GM04504 (cell line): ENCODE measurements around the gene MPP7.
"Not testable (repeated sequence)": the region's sequence is repeated elsewhere in the genome, so short reads cannot be mapped to it uniquely, and the experiment has no call there.

Experiments used
- DNase-seq: peaks from one replicate; pipeline ENCODE4 v3.0.0-alpha.2; 2012; ENCODE audit warnings: low read depth

MPP7 gene

DNA sequence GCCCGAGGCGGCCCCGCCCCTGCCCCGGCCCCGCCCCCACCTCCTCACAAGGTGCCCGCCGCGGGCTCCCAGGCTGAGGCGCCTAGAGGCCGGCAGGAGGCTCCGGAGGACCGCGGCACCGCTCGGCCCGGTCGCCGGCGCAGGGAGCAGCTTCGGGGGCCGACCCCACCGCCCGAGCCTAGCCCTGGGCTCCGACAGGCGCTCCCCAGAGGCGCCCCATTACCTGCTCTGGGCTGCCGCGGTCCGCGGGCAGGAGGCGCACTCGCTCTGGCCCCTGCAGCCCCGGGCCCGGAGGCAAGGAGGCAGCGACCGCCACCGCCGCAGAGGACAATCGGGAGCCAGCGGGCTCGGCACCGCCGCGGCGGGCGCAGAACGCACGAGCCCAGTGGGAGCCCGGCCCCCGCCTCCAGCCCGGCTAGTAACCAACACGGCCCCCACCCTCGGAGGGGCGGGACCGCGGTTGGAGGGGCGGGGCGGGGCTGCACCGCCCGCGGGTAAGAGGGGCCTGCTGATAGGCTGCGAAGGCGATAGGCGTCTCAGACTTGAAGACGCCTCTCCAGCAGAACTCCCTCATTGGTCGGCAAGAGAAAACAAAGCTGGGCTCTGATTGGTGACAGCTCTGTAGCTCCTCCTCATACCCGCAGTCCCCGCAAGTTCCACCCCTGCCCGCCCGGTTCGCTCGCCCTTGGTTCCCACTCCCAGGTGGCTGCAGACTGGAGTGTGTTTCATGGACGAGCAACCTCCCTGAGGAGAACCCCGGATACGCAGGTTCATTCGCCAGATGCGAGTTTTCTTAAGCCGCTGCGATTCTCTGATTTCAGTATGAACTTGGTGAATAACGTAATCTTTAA is at the start of gene MPP7:
Gene MPP7, minus strand, starts transcription at position 427 of the 851 bp plus-strand sequence. CDS start 64,460 bp downstream, outside the sequence.
- peak; percentile 94 for DNase-seq

DNA sequence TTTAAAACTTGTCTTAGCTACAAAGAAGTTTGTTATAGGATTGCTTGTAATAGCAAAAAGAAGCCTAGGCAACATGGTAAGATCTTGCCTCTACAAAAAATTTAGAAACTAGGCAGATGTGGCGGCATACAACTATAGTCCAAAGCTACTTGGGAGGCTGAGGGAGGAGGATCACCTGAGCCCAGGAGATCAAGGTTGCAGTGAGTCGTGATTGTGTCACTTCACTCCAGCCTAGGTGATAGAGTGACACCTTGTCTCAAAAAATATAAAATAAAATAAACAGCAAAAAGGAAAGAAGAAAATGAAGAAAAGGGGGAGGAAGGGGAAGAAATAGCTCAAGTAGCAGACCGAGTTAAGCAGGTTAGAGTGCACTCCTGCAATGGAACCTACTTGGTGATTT is 47.0 kb upstream of the MPP7 start:
- DNase-seq: no peak

DNA sequence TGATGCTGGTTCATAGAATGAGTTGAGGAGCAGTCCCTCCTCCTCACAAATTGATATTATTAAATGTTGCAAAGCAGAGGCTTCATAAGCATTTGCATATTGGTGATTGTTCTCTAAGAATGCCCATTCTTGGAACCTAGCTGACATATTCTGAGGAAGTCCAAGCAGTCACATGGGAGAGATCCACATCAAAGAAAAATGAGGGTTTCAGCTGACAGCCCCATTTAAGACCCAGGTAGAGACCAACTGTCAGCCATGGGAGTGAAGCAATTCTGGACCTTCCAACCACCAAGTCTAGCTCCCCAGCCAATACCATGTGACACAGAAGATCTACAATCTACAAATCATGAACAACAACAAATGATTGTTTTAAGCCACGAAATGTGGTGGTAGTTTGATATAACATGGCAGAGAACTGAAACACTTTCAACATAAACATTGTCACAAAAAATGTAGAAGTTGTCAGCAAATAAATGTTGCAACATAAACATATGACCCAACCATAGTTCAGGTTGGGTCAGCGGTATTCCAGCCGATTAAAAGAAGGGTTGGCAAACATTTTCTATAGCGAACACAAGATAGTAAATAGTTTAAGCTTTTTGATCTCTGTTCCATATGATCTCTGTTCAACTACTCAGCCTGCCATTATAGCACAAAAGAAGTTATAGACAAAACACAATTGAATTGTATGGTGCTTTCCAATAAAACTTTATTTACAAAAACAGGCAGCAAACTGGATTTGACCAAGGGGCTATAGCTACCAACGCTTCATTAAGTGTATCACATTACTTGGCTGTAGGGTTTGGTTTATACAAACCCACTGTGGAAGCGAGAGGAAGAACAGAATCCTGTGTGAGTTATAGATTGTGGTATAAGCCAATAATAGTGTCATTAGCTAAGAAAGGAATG is 41.4 kb upstream of the MPP7 start:
- no peak for DNase-seq

DNA sequence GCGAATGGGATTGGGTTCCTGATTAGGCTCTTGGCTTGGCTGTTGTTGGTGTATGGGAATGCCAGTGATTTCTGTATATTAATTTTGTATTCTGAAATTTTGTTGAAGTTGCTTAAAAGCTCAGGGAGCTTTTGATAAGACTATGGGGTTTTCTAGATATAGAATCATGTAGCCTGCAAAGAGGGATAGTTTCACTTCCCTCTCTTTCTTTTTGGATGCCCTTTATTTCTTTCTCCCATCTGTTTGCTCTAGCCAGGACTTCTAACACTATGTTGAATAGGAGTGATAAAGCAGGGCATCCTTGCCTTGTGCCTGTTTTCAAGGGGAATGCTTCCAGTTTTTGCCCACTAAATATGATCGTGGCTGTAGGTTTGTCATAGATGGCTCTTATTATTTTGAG is 40.4 kb upstream of the MPP7 start:
- DNase-seq: no peak

DNA sequence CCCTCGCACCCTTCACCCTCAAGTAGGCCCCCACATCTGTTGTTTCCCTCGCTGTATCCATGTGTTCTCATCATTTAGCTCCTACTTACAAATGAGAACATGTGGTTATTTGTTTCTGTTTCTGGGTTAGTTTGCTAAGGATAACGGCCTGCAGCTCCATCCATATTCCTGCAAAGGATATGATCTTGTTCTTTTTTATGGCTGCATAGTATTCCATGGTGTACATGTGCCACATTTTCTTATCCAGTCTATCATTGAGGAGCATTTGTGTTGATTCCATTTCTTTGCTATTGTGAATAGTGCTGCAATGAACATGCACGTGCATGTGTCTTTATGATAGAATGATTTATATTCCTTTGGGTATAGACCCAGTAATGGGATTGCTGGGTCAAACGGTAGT is 38.8 kb upstream of the MPP7 start:
- not testable (repeated sequence) for DNase-seq

DNA sequence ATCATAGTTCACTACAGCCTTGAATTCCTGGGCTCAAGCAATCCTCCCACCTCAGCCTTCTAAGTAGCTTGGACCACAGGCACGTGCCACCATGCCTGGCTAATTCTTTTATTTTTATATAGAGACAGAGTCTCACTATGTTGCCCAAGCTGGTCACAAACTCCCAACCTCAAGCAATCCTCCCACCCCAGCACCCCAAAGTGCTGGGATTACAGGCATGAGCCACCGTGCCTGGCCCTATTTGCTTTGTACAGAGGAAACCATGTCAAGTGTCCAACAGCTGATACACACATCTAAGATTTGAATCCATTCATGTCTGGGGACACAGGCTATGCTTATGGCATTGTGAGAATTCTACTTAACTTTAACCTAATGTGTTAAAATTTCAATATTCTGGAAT is 29.9 kb upstream of the MPP7 start:
- DNase-seq: no peak

DNA sequence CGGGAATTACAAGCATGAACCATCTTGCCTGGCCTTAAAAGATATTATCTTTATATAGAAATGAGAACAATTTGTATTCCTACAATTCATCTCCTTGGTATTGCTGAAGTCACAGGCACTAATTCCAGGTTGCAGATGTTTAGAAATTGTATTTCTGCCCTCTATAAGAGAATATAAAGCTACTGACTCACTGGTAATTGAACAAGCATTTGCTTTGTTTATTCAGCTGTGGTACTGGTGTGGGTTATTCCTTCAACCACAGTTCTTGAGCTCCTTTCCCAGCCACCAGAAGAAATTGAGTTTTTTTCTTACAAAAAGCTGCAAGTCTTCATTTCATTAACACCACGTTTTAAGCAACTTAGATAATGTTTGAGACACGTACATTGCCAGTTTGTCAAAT is 29.0 kb upstream of the MPP7 start:
- peak; percentile 30 for DNase-seq

DNA sequence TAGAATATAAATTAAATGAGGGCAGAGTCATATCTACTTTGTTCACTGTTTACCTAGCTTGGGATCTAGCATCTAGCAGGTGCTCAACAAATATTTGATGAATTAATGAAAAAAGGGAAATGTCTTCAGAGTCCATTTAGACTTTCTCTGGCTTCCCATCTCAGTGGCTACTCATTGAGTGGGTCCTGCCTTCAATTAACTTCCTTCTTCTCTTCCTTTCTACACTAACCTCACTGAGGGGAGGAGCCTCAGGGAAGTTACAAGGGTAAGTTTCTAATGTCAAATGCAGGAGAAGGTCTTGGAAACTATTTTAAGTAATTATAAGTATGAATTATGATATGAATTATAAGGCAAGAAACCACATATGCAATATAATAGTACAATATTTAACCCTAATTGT is 28.2 kb upstream of the MPP7 start:
- no peak for DNase-seq

DNA sequence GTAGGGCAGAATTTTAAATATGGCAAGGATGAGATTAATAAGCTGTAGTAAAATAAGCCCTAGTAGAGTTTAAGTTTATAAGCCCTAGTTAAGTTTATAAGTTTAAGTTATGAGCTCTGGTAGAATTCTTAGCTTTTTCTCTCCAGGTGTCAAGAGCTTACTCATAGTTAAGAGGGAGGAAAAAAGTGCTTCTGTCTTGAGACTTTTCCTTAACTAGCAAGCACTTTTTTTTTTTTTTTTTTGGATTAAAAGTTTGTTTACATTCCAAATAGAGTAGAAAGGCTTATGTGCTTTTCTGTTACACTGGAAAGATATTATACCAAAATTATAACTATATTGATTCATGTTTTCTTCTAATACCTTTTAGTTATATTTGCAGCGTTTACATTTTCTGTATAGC is 25.5 kb upstream of the MPP7 start:
- DNase-seq: no peak

DNA sequence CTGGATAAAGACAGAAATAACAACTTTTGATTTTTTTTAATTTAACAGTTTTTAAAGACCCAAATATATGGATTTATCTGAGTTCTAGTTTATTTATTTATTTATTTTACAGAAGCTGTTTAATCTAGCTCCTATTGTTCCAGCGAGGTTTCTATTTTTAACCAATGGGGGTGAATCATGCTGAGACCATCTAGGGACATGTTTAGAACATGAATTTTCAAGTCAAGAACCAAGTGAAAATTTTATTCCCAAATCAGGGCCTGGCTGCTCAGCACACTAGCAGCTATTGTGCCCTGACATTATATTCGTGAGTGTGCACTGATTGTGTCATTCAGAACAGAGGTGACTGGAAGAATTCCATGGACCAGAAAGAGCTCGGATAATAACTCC is 24.6 kb upstream of the MPP7 start:
- DNase-seq: no peak

DNA sequence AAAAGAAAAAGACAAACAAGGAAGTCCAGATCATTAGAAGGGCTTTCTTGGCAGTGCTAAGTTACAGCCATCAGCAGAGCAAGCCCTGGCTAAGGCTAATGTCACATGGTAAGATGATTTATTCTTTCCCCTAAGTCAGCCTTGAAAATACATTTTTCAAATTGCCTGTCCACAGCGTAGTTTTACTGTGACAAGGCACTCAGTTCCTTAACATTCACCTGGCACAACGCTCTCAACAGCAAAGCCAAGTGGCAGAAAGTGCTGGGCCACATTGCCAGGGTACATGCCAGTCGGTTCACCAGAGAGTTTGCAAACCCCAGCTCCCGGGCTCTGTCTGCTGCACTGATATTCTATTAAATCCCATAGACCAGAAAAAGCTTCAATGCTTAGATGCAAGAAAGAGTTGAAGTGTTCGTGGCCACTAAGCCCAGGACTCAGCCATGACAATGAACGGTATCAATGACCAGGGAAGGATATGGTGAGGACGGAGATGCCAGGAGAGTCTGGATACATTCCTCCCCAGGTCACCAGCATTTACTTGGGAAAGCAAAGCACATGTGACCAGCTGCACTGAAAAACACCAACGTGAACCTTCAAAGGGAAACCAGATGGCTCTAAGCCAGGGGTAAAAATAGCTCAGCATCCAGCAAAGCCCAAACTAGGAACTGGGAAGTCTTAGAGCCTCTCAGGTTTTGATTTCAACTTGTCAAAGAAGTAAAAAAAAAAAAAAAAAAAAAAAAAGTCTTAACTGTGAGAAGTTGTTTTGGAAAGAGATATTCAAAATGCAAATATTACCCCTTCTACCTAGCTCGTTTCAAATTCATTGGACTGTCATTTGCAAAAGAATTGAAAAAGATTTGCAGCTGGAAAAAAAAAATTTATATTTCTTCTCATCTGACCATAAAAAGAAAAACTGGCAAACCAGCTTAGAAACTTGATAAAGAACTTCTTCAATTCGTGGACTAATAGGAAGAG is 23.9 kb upstream of the MPP7 start:
- no peak for DNase-seq

DNA sequence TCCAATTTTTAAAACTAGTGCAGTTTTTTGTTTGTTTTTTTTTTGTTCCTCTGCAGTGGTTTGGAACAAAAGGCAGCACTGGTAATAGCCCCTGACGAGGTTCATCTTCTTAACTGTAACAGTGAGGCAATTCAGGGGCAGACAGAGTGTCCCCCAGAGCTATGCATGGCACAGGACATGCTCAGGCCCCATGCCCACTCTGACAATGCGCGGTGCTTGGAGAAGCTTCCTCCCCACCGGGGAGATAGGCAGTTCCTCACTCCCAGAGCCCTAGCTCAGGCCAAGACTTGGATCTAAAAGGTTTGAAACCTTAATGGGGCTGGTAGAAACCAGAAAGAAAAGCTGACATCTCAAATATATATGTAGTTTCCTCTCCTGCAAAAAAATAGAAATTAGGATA is 17.9 kb upstream of the MPP7 start:
- no peak for DNase-seq

DNA sequence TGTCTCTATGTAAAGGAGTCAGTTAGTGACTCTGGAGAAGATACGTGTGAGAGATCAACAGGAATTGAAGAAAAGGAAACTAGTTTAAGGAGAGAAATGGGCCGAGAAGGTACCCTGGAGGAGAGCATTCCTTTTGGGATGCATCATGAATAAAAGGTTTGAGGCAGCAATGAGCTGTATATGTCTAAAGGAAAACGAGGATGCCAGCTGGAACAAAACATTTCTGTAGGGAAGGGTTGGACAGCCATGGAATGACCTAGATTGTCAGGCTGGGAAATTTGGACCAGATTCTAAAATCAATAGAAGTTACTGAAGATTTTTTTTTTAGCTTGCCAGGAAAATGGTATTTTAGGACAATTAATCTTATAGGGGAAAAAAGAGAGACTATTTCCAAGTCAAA is 17.2 kb upstream of the MPP7 start:
- no peak for DNase-seq

DNA sequence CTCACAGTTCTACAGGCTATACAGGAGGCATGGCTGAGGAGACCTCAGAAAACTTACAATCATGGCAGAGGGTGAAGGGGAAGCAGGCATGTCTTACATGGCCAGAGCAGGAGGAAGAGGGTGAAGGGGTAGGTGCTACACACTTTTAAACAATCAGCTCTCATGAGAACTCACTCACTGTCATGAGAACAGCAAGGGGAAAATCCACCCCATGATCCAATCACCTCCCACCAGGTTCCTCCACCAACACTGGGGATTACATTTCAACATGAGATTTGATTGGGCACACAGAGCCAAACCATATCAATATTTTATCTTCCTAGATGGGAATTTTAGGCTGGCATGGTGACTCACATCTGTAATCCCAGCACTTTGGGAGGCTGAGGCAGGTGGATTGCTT is 16.2 kb upstream of the MPP7 start:
- not testable (repeated sequence) for DNase-seq

DNA sequence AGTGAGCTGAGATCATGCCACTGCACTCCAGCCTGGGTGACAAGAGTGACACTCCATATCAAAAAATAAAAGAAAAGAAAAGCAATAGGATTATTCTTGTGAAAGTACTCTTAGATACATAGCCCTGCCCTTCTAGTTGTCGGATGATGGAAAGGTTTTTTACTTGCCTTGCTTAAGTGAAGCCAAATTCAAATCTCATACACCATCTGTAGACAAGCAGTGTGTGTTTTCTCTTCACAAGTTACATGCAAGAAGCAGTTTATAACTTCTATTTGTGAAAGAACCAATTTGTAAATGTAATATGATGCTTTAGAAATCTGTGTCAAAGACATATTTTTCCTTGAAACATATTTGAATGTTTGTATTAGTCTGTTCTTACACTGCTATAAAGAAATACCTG is 15.8 kb upstream of the MPP7 start:
- no peak for DNase-seq

DNA sequence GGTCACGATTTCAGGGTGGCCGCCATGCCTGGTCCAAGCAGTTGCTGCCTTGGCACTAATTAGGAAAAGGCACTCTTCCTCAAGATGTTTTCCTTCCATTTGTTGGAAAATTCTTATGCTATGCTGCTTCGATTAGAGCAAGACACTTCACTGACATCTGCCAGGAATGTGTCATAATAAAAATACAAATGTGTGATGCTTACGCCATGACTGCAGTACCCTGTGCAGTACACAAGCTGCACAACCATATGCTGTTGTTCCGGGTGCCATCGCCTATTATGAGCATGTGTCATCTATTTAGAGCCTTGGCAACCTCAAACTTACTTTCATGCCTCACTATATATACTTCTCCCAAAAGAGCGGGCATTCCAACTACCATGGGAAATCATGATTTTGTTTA is 14.9 kb upstream of the MPP7 start:
- no peak for DNase-seq

DNA sequence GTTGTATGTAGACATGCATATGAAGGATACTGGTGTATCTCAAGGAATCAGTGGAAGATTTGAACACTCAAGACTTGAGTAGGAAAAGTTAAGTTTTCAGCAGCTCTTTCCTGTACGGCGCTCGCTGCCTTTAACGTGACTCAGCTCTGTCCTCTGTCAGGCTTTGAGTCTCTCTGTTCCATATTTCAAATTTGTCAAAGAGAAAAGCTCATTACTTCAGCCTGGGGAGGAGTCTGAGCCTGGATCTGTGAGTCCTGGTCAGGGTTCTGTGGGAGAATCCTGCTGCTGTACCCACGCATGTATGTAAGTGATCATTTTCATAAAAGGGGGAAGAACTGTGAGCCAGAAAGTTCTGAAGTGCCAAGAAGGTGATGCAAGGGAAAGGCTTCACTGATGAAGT is 13.8 kb upstream of the MPP7 start:
- DNase-seq: no peak

DNA sequence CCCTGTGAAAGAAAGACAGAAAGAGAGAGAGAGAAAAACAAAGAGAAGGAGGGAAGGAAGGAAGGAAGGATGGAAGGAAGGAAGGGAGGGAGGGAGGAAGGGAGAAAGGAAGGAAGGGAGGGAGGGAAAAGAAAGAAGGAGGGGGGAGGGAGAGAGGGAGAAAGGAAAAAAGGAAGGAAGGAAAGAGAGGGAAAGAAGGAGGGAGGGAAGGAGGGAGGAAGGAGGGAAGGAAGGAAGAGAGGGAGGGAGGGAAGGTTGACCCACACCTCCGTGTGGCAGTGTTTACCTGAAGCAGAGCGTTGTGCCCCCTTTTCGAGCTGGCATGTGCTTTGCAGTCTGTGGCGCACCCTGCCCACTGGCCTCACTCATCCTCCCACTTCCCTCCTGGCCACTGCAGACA is 12.3 kb upstream of the MPP7 start:
- DNase-seq: no peak

DNA sequence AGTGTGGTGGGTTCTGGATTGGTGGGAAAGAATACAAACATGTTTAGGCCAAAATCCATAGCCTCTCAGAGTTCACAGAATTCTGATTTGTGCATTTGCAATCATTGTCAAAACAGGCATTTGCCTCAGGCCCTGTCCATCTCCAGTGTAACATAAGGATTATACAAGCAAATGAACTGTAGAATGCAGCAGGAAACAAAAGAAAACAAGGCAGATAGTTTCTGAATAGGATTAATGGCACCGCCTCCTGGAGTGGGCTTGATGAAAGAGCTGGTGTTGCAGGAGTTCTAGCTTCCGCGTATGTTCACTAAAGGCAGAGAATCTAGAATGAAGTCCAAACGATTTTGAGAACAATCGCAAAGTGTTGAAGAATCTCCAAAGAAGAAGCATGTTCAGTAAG is 11.3 kb upstream of the MPP7 start:
- no peak for DNase-seq

DNA sequence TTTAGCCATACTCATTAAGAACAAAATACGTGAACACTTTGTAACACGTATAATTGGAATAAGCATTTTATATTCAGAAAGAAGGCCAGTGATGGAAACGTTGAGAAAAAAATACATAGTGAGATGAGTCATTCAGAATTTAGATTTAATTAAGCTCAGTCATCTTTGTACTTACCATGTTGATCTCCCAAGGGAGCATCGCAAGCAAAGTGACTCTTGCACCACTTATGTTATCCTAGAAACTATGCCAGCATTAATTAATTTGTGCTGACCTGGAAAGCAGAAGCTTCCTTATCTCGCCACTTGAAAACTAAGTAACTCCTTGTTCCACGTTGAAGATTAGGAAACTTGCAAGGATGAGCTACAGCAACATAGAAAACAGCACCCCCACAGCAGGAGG is 9.7 kb upstream of the MPP7 start:
- DNase-seq: no peak

DNA sequence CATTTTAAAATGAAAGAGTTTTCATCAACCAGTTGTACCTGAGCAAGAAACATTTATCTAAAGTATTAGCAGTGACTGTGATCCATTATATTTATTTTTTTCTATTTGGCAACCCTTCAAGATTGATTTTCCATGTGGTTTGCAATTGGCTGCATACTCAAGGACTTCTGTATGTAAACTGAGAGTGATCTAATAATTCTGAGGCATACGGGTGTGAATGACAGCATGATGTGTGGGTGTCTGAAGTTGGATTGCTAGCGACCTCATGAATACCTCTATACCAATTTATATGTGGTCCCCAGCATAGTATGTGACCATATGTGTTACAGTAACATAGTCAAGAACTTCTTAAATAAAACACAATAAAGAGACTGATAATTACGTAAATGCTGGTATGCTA is 8.2 kb upstream of the MPP7 start:
- DNase-seq: no peak

DNA sequence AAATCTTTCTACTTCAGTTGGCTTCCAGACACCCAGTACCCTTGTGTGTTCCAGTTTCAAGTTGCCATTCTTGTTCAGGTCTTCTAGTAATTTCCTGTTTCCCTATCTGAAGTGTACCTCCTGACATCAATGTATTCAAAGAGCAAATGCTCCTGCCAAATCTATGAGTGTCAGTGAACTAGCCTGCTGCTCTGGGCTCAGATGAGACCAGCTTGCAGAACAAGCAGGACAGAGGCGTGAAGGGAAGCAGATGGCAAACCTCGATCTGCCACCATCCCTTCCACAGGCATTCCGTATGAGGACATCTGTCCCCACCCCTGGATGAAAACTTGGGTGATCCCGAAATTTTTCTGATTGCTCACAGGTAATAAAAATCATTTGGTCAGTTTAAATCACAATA is 4.4 kb upstream of the MPP7 start:
- DNase-seq: no peak
